CD14-positive monocyte (primary cell): ENCODE measurements around the gene LARP1. TPM values are rescaled to one million over a fixed set of nuclear protein-coding genes. Genes with fewer than 3 reads are reported as not detected.

Source experiments
- DNase-seq, 3 donors: peaks; one replicate each; pipeline ENCODE4 v3.0.0-alpha.2; 2011 to 2022
- H2AFZ ChIP-seq: 2 replicates; pipeline ENCODE4 v1.6.0; 2012; ENCODE audit warnings: mild to moderate bottlenecking, low read depth, low read length, inconsistent platforms; ENCODE audit not compliant: insufficient read depth, poor library complexity, severe bottlenecking
- H3K27ac ChIP-seq, 2 donors: 1 replicate in 1 of 2; 2 replicates in 1 of 2; pipeline ENCODE4 v1.5.1; 2012 to 2013; ENCODE audit warnings: low read length in 2 of 2, control low read depth in 1 of 2, inconsistent platforms in 1 of 2, low read depth in 1 of 2, mild to moderate bottlenecking in 1 of 2
- H3K27me3 ChIP-seq, 2 donors: one replicate each; pipeline versions ENCODE4 v1.6.0 to v1.6.1; 2011 to 2013; ENCODE audit warnings: low read length in 2 of 2; ENCODE audit not compliant: control insufficient read depth in 2 of 2, insufficient read depth in 2 of 2
- H3K36me3 ChIP-seq, 2 donors: replicated peaks in 1 of 2; 1 replicate in 1 of 2; 2 replicates in 1 of 2; pipeline versions ENCODE4 v1.5.1 to v1.6.1; 2012 to 2013; ENCODE audit warnings: low read length in 2 of 2, control low read depth in 1 of 2, inconsistent platforms in 1 of 2, mild to moderate bottlenecking in 1 of 2; ENCODE audit not compliant: insufficient read depth in 2 of 2, control insufficient read depth in 1 of 2
- H3K4me1 ChIP-seq, 2 donors: 1 replicate in 1 of 2; 2 replicates in 1 of 2; pipeline versions ENCODE4 v1.5.1 to v1.6.1; 2012 to 2013; ENCODE audit warnings: low read length in 2 of 2, control low read depth in 1 of 2, inconsistent platforms in 1 of 2, mild to moderate bottlenecking in 1 of 2, moderate library complexity in 1 of 2; ENCODE audit not compliant: insufficient read depth in 2 of 2, control insufficient read depth in 1 of 2
- H3K4me2 ChIP-seq: replicated peaks from 2 replicates; pipeline ENCODE3; 2012; ENCODE audit warnings: low read length, moderate library complexity, mild to moderate bottlenecking; ENCODE audit not compliant: poor library complexity, severe bottlenecking; ENCODE audit errors: extremely low read depth
- H3K4me3 ChIP-seq, 3 experiments: fragments of 200-600 bp in 1 of 3; sonication (generic) in 1 of 3; replicated peaks in 1 of 3; 1 replicate in 2 of 3; 2 replicates in 1 of 3; pipeline ENCODE4 v1.5.1; 2011 to 2013; ENCODE audit warnings: low read length in 3 of 3, mild to moderate bottlenecking in 3 of 3, control low read depth in 2 of 3, low read depth in 2 of 3, inconsistent platforms in 1 of 3, moderate library complexity in 1 of 3
- H3K79me2 ChIP-seq: 2 replicates; pipeline ENCODE4 v1.6.0; 2012; ENCODE audit warnings: mild to moderate bottlenecking, control low read depth, inconsistent platforms, low read length, moderate library complexity; ENCODE audit not compliant: insufficient read depth
- H3K9ac ChIP-seq: 2 replicates; pipeline ENCODE4 v1.6.0; 2017; ENCODE audit warnings: low read length, mild to moderate bottlenecking; ENCODE audit not compliant: insufficient read depth, poor library complexity, severe bottlenecking
- H3K9me3 ChIP-seq, 2 donors: replicated peaks in 1 of 2; 1 replicate in 1 of 2; 2 replicates in 1 of 2; pipeline versions ENCODE4 v1.5.1 to v1.6.1; 2012 to 2013; ENCODE audit warnings: low read length in 2 of 2, control low read depth in 1 of 2; ENCODE audit not compliant: control insufficient read depth in 1 of 2, insufficient read depth in 1 of 2
- H4K20me1 ChIP-seq: 2 replicates; pipeline ENCODE4 v1.6.0; 2012; ENCODE audit warnings: mild to moderate bottlenecking, low read length, control low read depth, moderate library complexity; ENCODE audit not compliant: insufficient read depth
- H3K27ac Mint-ChIP-seq, 7 donors: one replicate each; pipeline ENCODE4 v1.8.0; 2020; ENCODE audit warnings: mild to moderate bottlenecking in 7 of 7, mixed read lengths in 7 of 7, moderate library complexity in 6 of 7, inconsistent platforms in 2 of 7
- H3K27me3 Mint-ChIP-seq, 3 donors: one replicate each; pipeline ENCODE4 v1.8.0; 2021 to 2022; ENCODE audit warnings: low read depth in 3 of 3, mild to moderate bottlenecking in 3 of 3, mixed read lengths in 3 of 3, moderate library complexity in 3 of 3, inconsistent platforms in 1 of 3
- H3K36me3 Mint-ChIP-seq, 2 donors: one replicate each; pipeline ENCODE4 v1.8.0; 2020; ENCODE audit warnings: mixed read lengths in 2 of 2, inconsistent platforms in 1 of 2, mild to moderate bottlenecking in 1 of 2
- H3K4me1 Mint-ChIP-seq: one replicate; pipeline ENCODE4 v1.8.0; 2020; ENCODE audit warnings: mild to moderate bottlenecking, mixed read lengths
- H3K4me3 Mint-ChIP-seq, 2 donors: one replicate each; pipeline ENCODE4 v1.8.0; 2020; ENCODE audit warnings: mild to moderate bottlenecking in 2 of 2, mixed read lengths in 2 of 2, moderate library complexity in 1 of 2
- H3K9me3 Mint-ChIP-seq, 7 donors: one replicate each; pipeline ENCODE4 v1.8.0; 2020 to 2022; ENCODE audit warnings: mixed read lengths in 7 of 7, mild to moderate bottlenecking in 6 of 7, moderate library complexity in 6 of 7, inconsistent platforms in 2 of 7
- WGBS: methylation state at CpG from one replicate; pipeline ENCODE4 v1.1.5; 2013; ENCODE audit warnings: missing lambda C conversion rate; ENCODE audit not compliant: insufficient coverage; 5-methylcytosine and 5-hydroxymethylcytosine counted together
- intact Hi-C, 2 donors: fragments of 100-400 bp; cut with micrococcal nuclease; formaldehyde crosslinking; loops; one replicate each; pipeline versions ENCODE4 v1.15.0 to v1.15.1; 2023
- polyA plus RNA-seq, 3 donors: library from polyadenylated mRNA; depleted of rRNA in 1 of 3; unstranded in 2 of 3; stranded (reverse) in 1 of 3; fragments of 300-500 nt in 2 of 3; fragments of >200 nt in 1 of 3; fragmentation: Illumina TruSeq in 2 of 3; gene quantifications; 1 replicate in 2 of 3; 2 replicates in 1 of 3; pipeline ENCODE4 v1.2.3, GENCODE V29; 2012 to 2021
- TF ChIP-seq, protein P1 (sequence below): fragments of 200-600 bp; IDR thresholded peaks from one replicate; pipeline ENCODE4 v1.8.0; 2022; ENCODE audit warnings: antibody characterized with exemption, mild to moderate bottlenecking

LARP1 gene
- polyA plus RNA-seq, 3 donors = 4.7 to 55.0 (median 5.8) TPM

DNA sequence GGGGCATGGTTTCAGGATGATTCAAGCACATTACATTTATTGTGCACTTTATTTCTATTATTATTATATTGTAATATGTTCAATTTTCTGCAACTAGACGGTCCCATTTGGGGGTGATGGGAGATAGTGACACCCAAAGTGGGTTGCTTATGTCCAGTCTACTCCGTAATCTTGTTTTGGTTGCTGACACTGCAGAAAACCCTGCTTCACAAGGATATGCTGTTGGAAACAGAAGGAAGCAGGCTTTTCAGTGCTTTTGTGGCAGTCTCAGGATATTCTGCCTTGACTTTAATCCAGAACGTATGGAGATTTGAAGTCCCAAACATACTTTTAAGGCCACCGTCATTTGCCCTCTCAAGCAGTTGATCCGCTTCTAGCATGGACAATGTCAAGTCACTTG lies 47.5 kb upstream of the LARP1 start:
- H3K27ac Mint-ChIP-seq = peak overlapping the region in 1 of 7 donors; percentile 98
- peaks cover 25% of the 10 kb centered on the region for H3K4me1 Mint-ChIP-seq
- H4K20me1 ChIP-seq = no peaks in the 10 kb centered on the region
- H3K9me3 ChIP-seq = no peaks in the 10 kb centered on the region
- no peak overlapping the region for H2AFZ ChIP-seq
- H3K4me3 ChIP-seq = no peak overlapping the region
- no peaks in the 10 kb centered on the region for H3K36me3 ChIP-seq
- H3K4me3 Mint-ChIP-seq = no peak overlapping the region
- H3K27me3 Mint-ChIP-seq = peaks cover 0 to 2% (median 2%) of the 10 kb centered on the region in 3 donors
- no peak overlapping the region for H3K9ac ChIP-seq
- no peaks in the 10 kb centered on the region for H3K36me3 Mint-ChIP-seq
- no peak overlapping the region for H3K4me2 ChIP-seq
- H3K27me3 ChIP-seq = no peaks in the 10 kb centered on the region
- no peak overlapping the region for H3K27ac ChIP-seq
- intact Hi-C loops = loop anchor here in 1 of 2 donors (2.0 kb wide), 1 partner anchor 49 kb away; no protein-coding TSS in a partner anchor
- no peaks in the 10 kb centered on the region for H3K79me2 ChIP-seq
- TF ChIP-seq, protein P1, sequence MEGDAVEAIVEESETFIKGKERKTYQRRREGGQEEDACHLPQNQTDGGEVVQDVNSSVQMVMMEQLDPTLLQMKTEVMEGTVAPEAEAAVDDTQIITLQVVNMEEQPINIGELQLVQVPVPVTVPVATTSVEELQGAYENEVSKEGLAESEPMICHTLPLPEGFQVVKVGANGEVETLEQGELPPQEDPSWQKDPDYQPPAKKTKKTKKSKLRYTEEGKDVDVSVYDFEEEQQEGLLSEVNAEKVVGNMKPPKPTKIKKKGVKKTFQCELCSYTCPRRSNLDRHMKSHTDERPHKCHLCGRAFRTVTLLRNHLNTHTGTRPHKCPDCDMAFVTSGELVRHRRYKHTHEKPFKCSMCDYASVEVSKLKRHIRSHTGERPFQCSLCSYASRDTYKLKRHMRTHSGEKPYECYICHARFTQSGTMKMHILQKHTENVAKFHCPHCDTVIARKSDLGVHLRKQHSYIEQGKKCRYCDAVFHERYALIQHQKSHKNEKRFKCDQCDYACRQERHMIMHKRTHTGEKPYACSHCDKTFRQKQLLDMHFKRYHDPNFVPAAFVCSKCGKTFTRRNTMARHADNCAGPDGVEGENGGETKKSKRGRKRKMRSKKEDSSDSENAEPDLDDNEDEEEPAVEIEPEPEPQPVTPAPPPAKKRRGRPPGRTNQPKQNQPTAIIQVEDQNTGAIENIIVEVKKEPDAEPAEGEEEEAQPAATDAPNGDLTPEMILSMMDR = no peak
- WGBS = 88% methylated on average over 2 of the region's 5 CpGs
- H3K9me3 Mint-ChIP-seq = peaks cover 0 to 2% (median 0%) of the 10 kb centered on the region in 7 donors
- no peak for DNase-seq
- H3K4me1 ChIP-seq = peaks cover 0 to 17% of the 10 kb centered on the region in 2 donors

DNA sequence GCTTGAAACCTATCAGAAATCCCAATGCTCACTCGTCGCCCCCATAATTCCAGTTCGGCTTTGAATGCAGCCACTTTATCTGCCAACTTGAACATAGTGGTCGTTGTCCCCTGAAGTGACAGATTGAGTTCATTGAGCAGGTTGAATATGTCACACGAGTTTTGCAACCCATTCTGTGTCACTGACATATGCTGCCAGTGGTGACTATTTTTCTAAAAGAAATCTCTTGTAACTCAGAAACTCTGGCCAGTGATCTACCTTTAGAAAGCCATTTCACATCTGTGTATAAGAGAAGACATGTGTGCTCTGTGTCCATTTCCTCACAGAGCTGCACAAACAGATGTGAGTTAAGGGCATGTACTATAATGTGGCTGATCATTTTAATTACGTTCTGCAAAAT lies 47.0 kb upstream of the LARP1 start:
- no peaks in the 10 kb centered on the region for H3K79me2 ChIP-seq
- peak in 2 of 3 donors; percentile 12 for DNase-seq
- H3K36me3 ChIP-seq = no peaks in the 10 kb centered on the region
- Mint-ChIP-seq H3K36me3 (no peaks in the 10 kb centered on the region), H3K4me1 (peaks cover 27% of the 10 kb centered on the region), H3K9me3 (peaks cover 0 to 2% (median 0%) of the 10 kb centered on the region in 7 donors), H3K27me3 (peaks cover 0 to 2% (median 2%) of the 10 kb centered on the region in 3 donors), H3K27ac (peak overlapping the region; percentile 35 to 98 (median 89)), H3K4me3 (no peak overlapping the region)
- peaks cover 0 to 17% of the 10 kb centered on the region in 2 donors for H3K4me1 ChIP-seq
- TF ChIP-seq, protein P1 = no peak
- H3K9me3 ChIP-seq = no peaks in the 10 kb centered on the region
- no peaks in the 10 kb centered on the region for H4K20me1 ChIP-seq
- no peak overlapping the region for H3K9ac ChIP-seq
- WGBS = 100% methylated on average over 4 of the region's 6 CpGs
- no peak overlapping the region for H3K4me3 ChIP-seq
- H3K27me3 ChIP-seq = no peaks in the 10 kb centered on the region
- H2AFZ ChIP-seq = no peak overlapping the region
- no peak overlapping the region for H3K4me2 ChIP-seq
- peak overlapping the region in 1 of 2 donors; percentile 8 for H3K27ac ChIP-seq
- intact Hi-C loops = loop anchor here in 1 of 2 donors (2.0 kb wide), 1 partner anchor 49 kb away; no protein-coding TSS in a partner anchor
